Endothelial cell of umbilical vein (primary cell): ENCODE results near the gene EFHD2. TPM values are rescaled to one million over a fixed set of nuclear protein-coding genes. Genes with fewer than 3 reads are reported as not detected.

Experiments
- BruUV-seq: library from RNA; stranded (reverse); fragments of 400-500 nt; replicated peaks from 2 replicates; lab custom pipeline; 2021; lab: Mats Ljungman, UMichigan
- CTCF ChIA-PET: fragments of 300-600, 350-600 bp; sonication (Branson Sonifier 250); formaldehyde crosslinking; loops from one replicate; lab custom pipeline; 2021; ENCODE audit warnings: antibody characterized with exemption, inconsistent platforms; lab: Charles Lee
- POLR2A ChIA-PET: fragments of 300-600, 350-600 bp; sonication (Branson Sonifier 250); formaldehyde crosslinking; loops from one replicate; lab custom pipeline; 2021; ENCODE audit warnings: antibody characterized with exemption, inconsistent platforms; lab: Charles Lee
- DNase-seq: peaks from one replicate; pipeline ENCODE4 v3.0.0-alpha.2; 2011; ENCODE audit warnings: low read depth, low spot score
- FAIRE-seq: peaks from 2 replicates; lab custom pipeline; 2011; peaks lifted over from hg19 to GRCh38; lab: Jason Lieb, UNC
- H2AFZ ChIP-seq: 2 replicates; pipeline ENCODE4 v1.6.0; 2012; ENCODE audit warnings: low read depth, low read length, control low read depth, inconsistent platforms
- H3K27ac ChIP-seq: 2 replicates; pipeline ENCODE4 v1.5.1; 2011; ENCODE audit warnings: low read depth, mild to moderate bottlenecking, control low read depth, low read length, moderate library complexity; ENCODE audit not compliant: insufficient read depth
- H3K27me3 ChIP-seq, 2 experiments: 2 replicates each; pipeline versions ENCODE4 v1.6.0 to v1.6.1; 2011; ENCODE audit warnings: low read length in 2 of 2, mixed read lengths in 1 of 2; ENCODE audit not compliant: control insufficient read depth in 2 of 2, insufficient read depth in 2 of 2
- H3K36me3 ChIP-seq, 2 experiments: 2 replicates in 1 of 2; 3 replicates in 1 of 2; pipeline ENCODE4 v1.5.1; 2011; ENCODE audit warnings: low read length in 2 of 2, mild to moderate bottlenecking in 1 of 2, moderate library complexity in 1 of 2; ENCODE audit not compliant: control insufficient read depth in 2 of 2, insufficient read depth in 2 of 2; ENCODE audit errors: extremely low read depth in 1 of 2
- H3K4me1 ChIP-seq: 3 replicates; pipeline ENCODE4 v1.5.1; 2011; ENCODE audit warnings: mild to moderate bottlenecking, low read length; ENCODE audit not compliant: control insufficient read depth, insufficient read depth; ENCODE audit errors: extremely low read depth
- H3K4me2 ChIP-seq: 2 replicates; pipeline ENCODE4 v1.6.1; 2011; ENCODE audit warnings: low read length, control low read depth, mixed read lengths; ENCODE audit not compliant: insufficient read depth
- H3K4me3 ChIP-seq, 3 experiments: fragments of 200-600 bp in 1 of 3; sonication (generic), shearing (Covaris generic) in 1 of 3; replicated peaks in 1 of 3; 2 replicates each; pipeline ENCODE4 v1.5.1; 2011 to 2016; ENCODE audit warnings: control low read depth in 3 of 3, low read length in 3 of 3, mild to moderate bottlenecking in 2 of 3, inconsistent platforms in 1 of 3, low read depth in 1 of 3, moderate library complexity in 1 of 3; ENCODE audit not compliant: insufficient read depth in 1 of 3
- H3K79me2 ChIP-seq: 2 replicates; pipeline ENCODE4 v1.6.0; 2012; ENCODE audit warnings: low read length, inconsistent platforms; ENCODE audit not compliant: control insufficient read depth, insufficient read depth
- H3K9ac ChIP-seq: replicated peaks from 2 replicates; pipeline ENCODE3; 2011; ENCODE audit warnings: low read length, control low read depth; ENCODE audit not compliant: insufficient read depth; ENCODE audit errors: extremely low read depth
- H3K9me1 ChIP-seq: replicated peaks from 3 replicates; pipeline ENCODE4 v1.6.0; 2011; ENCODE audit warnings: mild to moderate bottlenecking, low read length; ENCODE audit not compliant: control insufficient read depth, insufficient read depth; ENCODE audit errors: extremely low read depth
- H3K9me3 ChIP-seq: replicated peaks from 2 replicates; pipeline ENCODE4 v1.5.1; 2012; ENCODE audit warnings: low read length, inconsistent platforms; ENCODE audit not compliant: control insufficient read depth, insufficient read depth
- H4K20me1 ChIP-seq: replicated peaks from 2 replicates; pipeline ENCODE3; 2011; ENCODE audit warnings: mild to moderate bottlenecking, low read length; ENCODE audit not compliant: control insufficient read depth, insufficient read depth; ENCODE audit errors: extremely low read depth
- CTCF ChIP-seq, 2 donors: IDR thresholded peaks; 1 replicate in 1 of 2; 2 replicates in 1 of 2; pipeline ENCODE4 v1.5.1; 2011; ENCODE audit warnings: low read length in 2 of 2, mild to moderate bottlenecking in 2 of 2, moderate library complexity in 2 of 2, control low read depth in 1 of 2, inconsistent platforms in 1 of 2, low read depth in 1 of 2; ENCODE audit not compliant: insufficient read depth in 1 of 2; ENCODE audit errors: extremely low read depth in 1 of 2
- EZH2 ChIP-seq: IDR thresholded peaks from 2 replicates; pipeline ENCODE4 v1.6.1; 2012; ENCODE audit warnings: borderline replicate concordance, low read depth, mild to moderate bottlenecking, moderate library complexity, low read length, inconsistent platforms; ENCODE audit not compliant: severe bottlenecking
- FOS ChIP-seq: IDR thresholded peaks from 2 replicates; pipeline ENCODE4 v1.6.1; 2011; ENCODE audit warnings: mild to moderate bottlenecking, low read length, moderate library complexity, borderline replicate concordance; ENCODE audit not compliant: insufficient read depth
- GATA2 ChIP-seq: IDR thresholded peaks from 2 replicates; pipeline ENCODE4 v1.7.0; 2011; ENCODE audit warnings: low read depth, mild to moderate bottlenecking, moderate library complexity, mixed read lengths, low read length; ENCODE audit not compliant: insufficient read length, insufficient read depth
- JUN ChIP-seq: IDR thresholded peaks from 2 replicates; pipeline ENCODE4 v1.6.1; 2011; ENCODE audit warnings: borderline replicate concordance, low read depth; ENCODE audit not compliant: insufficient read length, insufficient read depth
- MAX ChIP-seq: IDR thresholded peaks from 2 replicates; pipeline ENCODE4 v1.6.1; 2011; ENCODE audit not compliant: insufficient read depth, insufficient read length
- MYC ChIP-seq: IDR thresholded peaks from one replicate; pipeline ENCODE4 v1.6.1; 2011; ENCODE audit warnings: mild to moderate bottlenecking, low read depth, low read length
- POLR2A ChIP-seq: IDR thresholded peaks from 2 replicates; pipeline ENCODE4 v1.6.1; 2012; ENCODE audit warnings: low read depth, mild to moderate bottlenecking, control low read depth, low read length
- POLR2AphosphoS5 ChIP-seq: IDR thresholded peaks from 2 replicates; pipeline ENCODE4 v1.6.1; 2012; ENCODE audit warnings: low read depth, mild to moderate bottlenecking, control low read depth, low read length, moderate library complexity; ENCODE audit not compliant: insufficient read depth
- dilution Hi-C: fragments of 300-500 bp; cut with MboI; formaldehyde crosslinking; loops from one replicate; pipeline ENCODE4 v1.15.0; 2019; ENCODE audit warnings: low sequenced_read_pairs; ENCODE audit not compliant: extremely low pct_ligation_motif_present
- intact Hi-C: fragments of 100-400 bp; cut with micrococcal nuclease; formaldehyde crosslinking; loops from one replicate; pipeline ENCODE4 v1.10.0; 2022
- polyA plus RNA-seq, 4 experiments: library from polyadenylated mRNA; depleted of rRNA in 3 of 4; stranded (reverse) in 3 of 4; unstranded in 1 of 4; fragments of >200 nt; gene quantifications; 2 replicates each; pipeline versions ENCODE4 v1.2.1 to v1.2.3, GENCODE V29; 2011 to 2012; ENCODE audit warnings: missing spikeins in 1 of 4
- total RNA-seq: library from RNA; stranded (reverse); gene quantifications from 2 replicates; pipeline ENCODE4 v1.2.3, GENCODE V29; 2021

EFHD2 gene
- total and polyA plus RNA-seq, 2 donors (not counting 3 experiments of a cell fraction or from before 2014, with no cell fraction given), result 50.2 to 73.5 TPM

GRCh38 chr1:15476927-15477326, 67.2 kb downstream of the EFHD2 start:
- Histone ChIP-seq H3K9ac (no peak overlapping the region), H3K4me2 (no peak overlapping the region), H3K79me2 (no peaks in the 10 kb centered on the region), H2AFZ (no peak overlapping the region), H3K36me3 (no peaks in the 10 kb centered on the region), H3K27ac (no peak overlapping the region), H3K27me3 (no peaks in the 10 kb centered on the region), H3K4me3 (no peak overlapping the region), H3K4me1 (no peaks in the 10 kb centered on the region), H4K20me1 (no peaks in the 10 kb centered on the region), H3K9me1 (no peaks in the 10 kb centered on the region), H3K9me3 (no peaks in the 10 kb centered on the region)
- dilution Hi-C loops (no loop called here), intact Hi-C loops (no loop called here)
- BruUV-seq, result no TSS peak
- ChIA-PET POLR2A (no interaction called here), CTCF (no interaction called here)
- TF ChIP-seq POLR2AphosphoS5 (no peak), EZH2 (no peak), POLR2A (no peak), MYC (no peak), CTCF (IDR thresholded peaks at IDR 0.05; ENCODE audit: extremely low read depth in 1 of 2, insufficient read depth in 1 of 2, low read depth in 1 of 2, low read length in 2 of 2) (no peak), FOS (no peak), MAX (no peak), JUN (no peak), GATA2 (no peak)
- DNase-seq (no peak), FAIRE-seq (no peak)
